Breast epithelium (tissue), 3 donors: Measurements from ENCODE around the gene JAGN1.

Experiments
- CTCF ChIP-seq, 3 donors: fragments of 450-650 bp; IDR thresholded peaks; one replicate each; pipeline ENCODE4 v1.5.1; 2016 to 2017; ENCODE audit warnings: antibody characterized with exemption in 3 of 3, mild to moderate bottlenecking in 3 of 3, moderate library complexity in 3 of 3
- POLR2A ChIP-seq: fragments of 450-650 bp; IDR thresholded peaks from one replicate; pipeline ENCODE4 v1.6.1; 2016; ENCODE audit warnings: antibody characterized with exemption, mild to moderate bottlenecking, moderate library complexity
- POLR2AphosphoS5 ChIP-seq, 3 donors: sonication (generic); formaldehyde crosslinking; IDR thresholded peaks; one replicate each; pipeline ENCODE4 v1.6.1; 2017; ENCODE audit warnings: antibody characterized with exemption in 3 of 3

- TF ChIP-seq CTCF (IDR thresholded peaks at IDR 0.05) (no peak), POLR2A (no peak), POLR2AphosphoS5 (IDR thresholded peaks at IDR 0.05) (no peak)
Observed at GRCh38 chr3:9914011-9914410, 23.6 kb downstream of the JAGN1 start.
